Mesendoderm (in vitro differentiated cells): ENCODE data around the gene PTPRD.

Source experiments
- DNase-seq: peaks from one replicate; pipeline ENCODE4 v3.0.0; 2013
- H2AK5ac ChIP-seq: 2 replicates; pipeline ENCODE4 v1.6.1; 2013; ENCODE audit warnings: low read length, inconsistent platforms
- H2BK120ac ChIP-seq: 2 replicates; pipeline ENCODE4 v1.6.1; 2013; ENCODE audit warnings: low read depth, mild to moderate bottlenecking, low read length, moderate library complexity, mixed read lengths
- H2BK15ac ChIP-seq: replicated peaks from 2 replicates; pipeline ENCODE4 v1.6.1; 2013; ENCODE audit warnings: low read depth, mild to moderate bottlenecking, moderate library complexity
- H2BK5ac ChIP-seq: 2 replicates; pipeline ENCODE4 v1.6.1; 2013; ENCODE audit warnings: low read length, inconsistent platforms
- H3K18ac ChIP-seq: 2 replicates; pipeline ENCODE4 v1.6.1; 2013; ENCODE audit warnings: mild to moderate bottlenecking, low read length, mixed read lengths
- H3K23ac ChIP-seq: one replicate; pipeline ENCODE4 v1.6.1; 2013; ENCODE audit warnings: low read length
- H3K27ac ChIP-seq: 2 replicates; pipeline ENCODE4 v1.5.1; 2013; ENCODE audit warnings: low read depth, mild to moderate bottlenecking, inconsistent platforms, low read length, moderate library complexity
- H3K27me3 ChIP-seq: 2 replicates; pipeline ENCODE4 v1.6.1; 2013; ENCODE audit warnings: low read length, control low read depth, mild to moderate bottlenecking, inconsistent platforms; ENCODE audit not compliant: insufficient read depth, poor library complexity
- H3K36me3 ChIP-seq: 2 replicates; pipeline ENCODE4 v1.6.1; 2013; ENCODE audit warnings: low read length, inconsistent platforms; ENCODE audit not compliant: control insufficient read depth, insufficient read depth
- H3K4ac ChIP-seq: one replicate; pipeline ENCODE4 v1.6.1; 2013; ENCODE audit warnings: low read depth, mild to moderate bottlenecking, low read length, moderate library complexity
- H3K4me1 ChIP-seq: 2 replicates; pipeline ENCODE4 v1.6.1; 2013; ENCODE audit warnings: low read depth, low read length, inconsistent platforms; ENCODE audit not compliant: control insufficient read depth
- H3K4me2 ChIP-seq: 2 replicates; pipeline ENCODE4 v1.6.1; 2013; ENCODE audit warnings: low read length
- H3K4me3 ChIP-seq: 2 replicates; pipeline ENCODE4 v1.5.1; 2013; ENCODE audit warnings: mild to moderate bottlenecking, low read length
- H3K56ac ChIP-seq: one replicate; pipeline ENCODE4 v1.6.1; 2013; ENCODE audit warnings: low read length
- H3K79me1 ChIP-seq: 2 replicates; pipeline ENCODE4 v1.6.1; 2013; ENCODE audit warnings: low read length, inconsistent platforms
- H3K79me2 ChIP-seq: 2 replicates; pipeline ENCODE4 v1.6.1; 2013; ENCODE audit warnings: mild to moderate bottlenecking, low read length; ENCODE audit not compliant: control insufficient read depth, insufficient read depth
- H3K9ac ChIP-seq: 2 replicates; pipeline ENCODE4 v1.6.1; 2013; ENCODE audit warnings: low read length, inconsistent platforms
- H4K5ac ChIP-seq: one replicate; pipeline ENCODE4 v1.6.1; 2013; ENCODE audit warnings: low read length
- H4K8ac ChIP-seq: one replicate; pipeline ENCODE4 v1.6.1; 2013; ENCODE audit warnings: low read depth, mild to moderate bottlenecking, control low read depth, low read length, moderate library complexity
- WGBS: extraction: QIAGEN DNeasy Blood & Tissue Kit; methylation state at CpG from one replicate; pipeline ENCODE4 v1.1.7; 2013; ENCODE audit warnings: low lambda C conversion rate, missing lambda C conversion rate; ENCODE audit not compliant: insufficient coverage; ENCODE audit errors: extremely low coverage; 5-methylcytosine and 5-hydroxymethylcytosine counted together

The PTPRD gene

DNA sequence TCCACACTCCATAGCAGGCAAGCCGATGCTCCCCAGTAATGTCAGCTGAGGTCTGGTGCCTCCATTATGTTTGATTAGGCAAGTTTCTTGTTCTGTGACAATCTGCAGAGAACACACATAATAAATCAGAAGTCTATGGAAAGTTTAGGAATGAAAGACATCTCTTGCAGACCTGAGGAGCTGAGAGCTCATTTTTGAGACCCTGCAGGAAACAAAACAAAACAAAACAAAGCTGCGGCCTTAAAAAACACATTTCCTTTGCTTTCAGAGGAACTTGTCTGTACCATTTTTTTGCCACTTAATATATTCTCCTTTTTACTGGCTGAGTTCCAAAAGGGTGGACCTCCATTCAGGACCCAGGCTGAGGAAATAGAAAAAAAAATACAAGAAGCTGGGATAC is 2332.0 kb downstream of the PTPRD start:
- no peaks in the 10 kb centered on the region for H3K4me1 ChIP-seq
- no peak overlapping the region for H3K4ac ChIP-seq
- no peak overlapping the region for H3K9ac ChIP-seq
- no peak overlapping the region for H3K56ac ChIP-seq
- H3K4me2 ChIP-seq: no peak overlapping the region
- WGBS: no CpG with 5 or more reads among the region's 2 CpGs
- H4K5ac ChIP-seq: no peak overlapping the region
- H3K23ac ChIP-seq: no peak overlapping the region
- no peaks in the 10 kb centered on the region for H3K27me3 ChIP-seq
- no peak overlapping the region for H2AK5ac ChIP-seq
- H2BK5ac ChIP-seq: no peak overlapping the region
- H3K79me1 ChIP-seq: no peaks in the 10 kb centered on the region
- H4K8ac ChIP-seq: no peak overlapping the region
- H3K4me3 ChIP-seq: no peak overlapping the region
- no peaks in the 10 kb centered on the region for H3K36me3 ChIP-seq
- H2BK120ac ChIP-seq: no peak overlapping the region
- H3K79me2 ChIP-seq: no peaks in the 10 kb centered on the region
- no peak overlapping the region for H3K27ac ChIP-seq
- DNase-seq: no peak
- H2BK15ac ChIP-seq: no peak overlapping the region
- H3K18ac ChIP-seq: no peak overlapping the region

DNA sequence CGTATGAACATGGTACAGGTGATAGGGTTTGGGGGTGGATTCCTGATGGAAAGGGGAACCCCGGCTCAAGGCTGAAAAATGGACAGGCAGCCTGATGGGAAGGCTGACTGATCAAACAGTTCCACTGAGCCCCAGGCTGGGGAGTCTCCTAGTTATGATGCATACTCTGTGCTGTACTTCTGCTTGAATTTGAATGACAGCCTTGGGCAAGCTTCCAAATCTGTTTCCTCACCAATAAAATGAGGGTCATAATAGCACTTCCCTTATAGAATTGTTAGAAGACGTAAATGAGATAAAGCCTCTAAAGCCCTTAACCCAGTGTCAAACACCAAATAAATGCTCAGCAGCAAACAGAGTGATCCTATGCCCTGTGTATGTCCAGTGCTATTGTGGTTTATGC is 2334.8 kb downstream of the PTPRD start:
- H3K4me1 ChIP-seq: no peaks in the 10 kb centered on the region
- no peak overlapping the region for H2BK5ac ChIP-seq
- no peak overlapping the region for H4K5ac ChIP-seq
- no peak overlapping the region for H3K27ac ChIP-seq
- WGBS: no CpG with 5 or more reads among the region's 3 CpGs
- no peak overlapping the region for H3K18ac ChIP-seq
- no peak overlapping the region for H3K4me2 ChIP-seq
- no peak overlapping the region for H3K4me3 ChIP-seq
- H2BK120ac ChIP-seq: no peak overlapping the region
- no peaks in the 10 kb centered on the region for H3K79me1 ChIP-seq
- no peak overlapping the region for H2AK5ac ChIP-seq
- no peaks in the 10 kb centered on the region for H3K27me3 ChIP-seq
- no peak overlapping the region for H4K8ac ChIP-seq
- H3K56ac ChIP-seq: no peak overlapping the region
- H3K9ac ChIP-seq: no peak overlapping the region
- no peak overlapping the region for H3K23ac ChIP-seq
- DNase-seq: no peak
- H3K79me2 ChIP-seq: no peaks in the 10 kb centered on the region
- H2BK15ac ChIP-seq: no peak overlapping the region
- H3K36me3 ChIP-seq: no peaks in the 10 kb centered on the region
- H3K4ac ChIP-seq: no peak overlapping the region

- no peak overlapping the region for H3K4me3 ChIP-seq
- no peaks in the 10 kb centered on the region for H3K27me3 ChIP-seq
- no peak overlapping the region for H3K18ac ChIP-seq
- H3K56ac ChIP-seq: no peak overlapping the region
- no peak overlapping the region for H3K27ac ChIP-seq
- H2AK5ac ChIP-seq: no peak overlapping the region
- no peak overlapping the region for H4K8ac ChIP-seq
- DNase-seq: no peak
- no peak overlapping the region for H3K23ac ChIP-seq
- no peak overlapping the region for H2BK5ac ChIP-seq
- no peak overlapping the region for H4K5ac ChIP-seq
- no peaks in the 10 kb centered on the region for H3K79me2 ChIP-seq
- H2BK120ac ChIP-seq: no peak overlapping the region
- H3K36me3 ChIP-seq: no peaks in the 10 kb centered on the region
- no peak overlapping the region for H3K9ac ChIP-seq
- peaks cover 3% of the 10 kb centered on the region for H3K4me1 ChIP-seq
- H3K4ac ChIP-seq: no peak overlapping the region
- no peaks in the 10 kb centered on the region for H3K79me1 ChIP-seq
- H2BK15ac ChIP-seq: no peak overlapping the region
- H3K4me2 ChIP-seq: no peak overlapping the region
Measured at GRCh38 chr9:8270235-8270634, 2342.6 kb downstream of the PTPRD start.

DNA sequence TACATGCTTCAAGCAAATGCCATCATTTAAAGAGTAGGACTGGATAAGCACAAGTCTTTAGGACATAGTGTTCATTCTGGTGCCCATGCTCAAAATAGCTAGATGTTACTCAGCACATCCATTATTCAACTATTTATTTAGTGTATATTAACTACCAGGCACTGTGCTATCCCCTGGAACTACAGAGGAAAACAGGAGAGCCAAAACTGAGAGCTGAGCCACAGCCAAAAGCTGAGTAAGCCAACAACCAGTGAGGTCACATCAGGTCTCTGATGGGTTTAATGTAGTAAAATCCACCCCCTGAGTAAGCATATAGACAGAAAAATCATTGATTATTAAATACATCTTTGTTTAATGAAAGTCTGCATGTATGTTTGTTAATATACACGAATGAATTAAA is 2343.9 kb downstream of the PTPRD start:
- no peak overlapping the region for H3K9ac ChIP-seq
- no CpG with 5 or more reads among the region's 1 CpG for WGBS

DNA sequence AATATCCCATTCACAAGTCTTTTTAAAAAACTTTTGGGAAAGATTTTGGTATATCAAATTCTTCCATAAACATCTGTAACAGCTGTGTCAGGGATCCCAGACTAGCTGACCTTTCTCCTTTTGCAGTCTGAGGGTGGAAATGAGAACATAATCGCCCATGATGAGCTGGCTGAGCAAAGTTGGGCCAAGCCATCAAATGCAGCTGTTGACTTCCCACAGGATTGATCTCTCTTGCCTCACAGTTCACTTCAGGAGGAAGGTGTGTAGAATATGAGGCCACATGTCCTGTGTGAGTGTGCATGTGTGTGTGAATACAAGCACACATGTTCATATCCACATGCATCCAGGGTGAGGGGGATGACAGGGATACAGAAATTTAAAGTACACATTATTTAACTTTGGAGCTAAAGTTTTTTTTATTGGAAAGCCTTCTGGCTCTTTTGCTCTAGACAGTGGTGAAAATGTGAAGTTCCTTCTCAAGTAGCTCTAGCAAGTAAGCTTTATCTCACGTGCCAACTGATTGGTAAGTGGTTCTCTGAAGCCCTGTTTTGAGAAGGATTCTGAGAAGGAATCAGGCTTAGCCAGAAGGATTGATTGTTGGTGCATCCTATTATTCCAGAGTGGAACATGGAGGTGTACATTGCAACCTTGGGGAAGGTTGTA is 2344.5 kb downstream of the PTPRD start:
- H3K4me1 ChIP-seq: peaks cover 8% of the 10 kb centered on the region
- H3K36me3 ChIP-seq: no peaks in the 10 kb centered on the region
- DNase-seq: no peak
- no peak overlapping the region for H3K4me2 ChIP-seq
- H2BK5ac ChIP-seq: no peak overlapping the region
- H3K4me3 ChIP-seq: no peak overlapping the region
- no peak overlapping the region for H2BK15ac ChIP-seq
- H3K23ac ChIP-seq: no peak overlapping the region
- no peak overlapping the region for H3K9ac ChIP-seq
- H3K18ac ChIP-seq: no peak overlapping the region
- no peak overlapping the region for H2AK5ac ChIP-seq
- no peaks in the 10 kb centered on the region for H3K79me2 ChIP-seq
- H2BK120ac ChIP-seq: no peak overlapping the region
- H3K79me1 ChIP-seq: no peaks in the 10 kb centered on the region
- H4K8ac ChIP-seq: no peak overlapping the region
- no peak overlapping the region for H3K56ac ChIP-seq
- no peaks in the 10 kb centered on the region for H3K27me3 ChIP-seq
- H3K27ac ChIP-seq: no peak overlapping the region
- H4K5ac ChIP-seq: no peak overlapping the region
- WGBS: no CpG with 5 or more reads among the region's 2 CpGs
- no peak overlapping the region for H3K4ac ChIP-seq

More for the DNA sequence above, 2343.9 kb downstream of the PTPRD start:
- Histone ChIP-seq H3K18ac (no peak overlapping the region), H3K4ac (no peak overlapping the region), H2BK120ac (no peak overlapping the region), H3K4me2 (no peak overlapping the region), H4K8ac (no peak overlapping the region), H3K27ac (no peak overlapping the region), H3K79me2 (no peaks in the 10 kb centered on the region), H3K79me1 (no peaks in the 10 kb centered on the region), H2AK5ac (no peak overlapping the region), H3K27me3 (no peaks in the 10 kb centered on the region), H3K4me3 (no peak overlapping the region), H2BK15ac (no peak overlapping the region), H4K5ac (no peak overlapping the region), H3K56ac (no peak overlapping the region), H3K23ac (no peak overlapping the region), H3K36me3 (no peaks in the 10 kb centered on the region), H2BK5ac (no peak overlapping the region), H3K4me1 (peaks cover 6% of the 10 kb centered on the region)
- no peak for DNase-seq

DNA sequence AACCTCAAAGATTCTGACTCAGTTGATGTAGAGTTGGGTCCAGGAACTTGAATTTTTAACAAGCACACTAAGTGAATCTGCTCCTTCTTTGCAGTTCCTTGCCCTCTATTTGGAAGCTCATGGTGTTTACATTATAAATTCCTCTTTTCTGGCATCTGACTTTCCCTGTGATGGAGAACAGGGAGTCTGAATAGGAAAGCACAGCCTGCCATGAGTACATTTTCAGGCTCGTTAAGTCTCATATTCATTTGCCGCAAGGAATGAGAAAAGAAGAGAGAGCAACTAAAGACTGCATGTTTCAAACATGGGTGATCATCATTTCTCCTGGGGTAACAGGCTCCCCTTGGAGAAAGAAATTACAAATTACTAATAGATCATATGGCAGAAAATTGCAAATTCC is 2345.2 kb downstream of the PTPRD start:
- H4K5ac ChIP-seq: no peak overlapping the region
- H2AK5ac ChIP-seq: no peak overlapping the region
- no peaks in the 10 kb centered on the region for H3K27me3 ChIP-seq
- H2BK15ac ChIP-seq: no peak overlapping the region
- H2BK5ac ChIP-seq: no peak overlapping the region
- H3K4ac ChIP-seq: no peak overlapping the region
- H3K23ac ChIP-seq: no peak overlapping the region
- no peaks in the 10 kb centered on the region for H3K36me3 ChIP-seq
- H3K18ac ChIP-seq: no peak overlapping the region
- H2BK120ac ChIP-seq: no peak overlapping the region
- WGBS: no CpG with 5 or more reads among the region's 2 CpGs
- peaks cover 12% of the 10 kb centered on the region for H3K4me1 ChIP-seq
- no peak overlapping the region for H3K4me2 ChIP-seq
- H3K79me2 ChIP-seq: no peaks in the 10 kb centered on the region
- H3K79me1 ChIP-seq: no peaks in the 10 kb centered on the region
- H3K9ac ChIP-seq: no peak overlapping the region
- no peak for DNase-seq
- H3K56ac ChIP-seq: no peak overlapping the region
- H3K27ac ChIP-seq: no peak overlapping the region
- no peak overlapping the region for H3K4me3 ChIP-seq
- no peak overlapping the region for H4K8ac ChIP-seq
